Measurements from ENCODE around the gene RFT1. TPM values are rescaled to one million over a fixed set of nuclear protein-coding genes. Genes with fewer than 3 reads are reported as not detected.

Gene RFT1
- total RNA-seq, 1 donor from 2014 or later: 19.2 TPM

Other genes with a start within 250 kb of the RFT1 start
- gene STIMATE, start 232.9 kb downstream of the RFT1 start, total RNA-seq: 12.1 and 14.7 TPM in 2 replicates
- gene SFMBT1, start 84.4 kb downstream of the RFT1 start, total RNA-seq: 3.2 and 5.5 TPM in 2 replicates
- gene PRKCD, start 30.8 kb upstream of the RFT1 start, total RNA-seq: 25.4 and 28.8 TPM in 2 replicates
- 265 and 318 TPM in 2 replicates for gene TKT, start 125.6 kb upstream of the RFT1 start, total RNA-seq
- 24.9 and 25.0 TPM in 2 replicates for gene DCP1A, start 217.1 kb upstream of the RFT1 start, total RNA-seq